HG03139 (cell line): ENCODE data around the gene MED12L.

Source experiments
- ATAC-seq: cut with Tn5 transposase; IDR thresholded peaks from one replicate; pipeline ENCODE4 v1.9.1; 2021; ENCODE audit not compliant: unreplicated experiment

Gene MED12L

DNA sequence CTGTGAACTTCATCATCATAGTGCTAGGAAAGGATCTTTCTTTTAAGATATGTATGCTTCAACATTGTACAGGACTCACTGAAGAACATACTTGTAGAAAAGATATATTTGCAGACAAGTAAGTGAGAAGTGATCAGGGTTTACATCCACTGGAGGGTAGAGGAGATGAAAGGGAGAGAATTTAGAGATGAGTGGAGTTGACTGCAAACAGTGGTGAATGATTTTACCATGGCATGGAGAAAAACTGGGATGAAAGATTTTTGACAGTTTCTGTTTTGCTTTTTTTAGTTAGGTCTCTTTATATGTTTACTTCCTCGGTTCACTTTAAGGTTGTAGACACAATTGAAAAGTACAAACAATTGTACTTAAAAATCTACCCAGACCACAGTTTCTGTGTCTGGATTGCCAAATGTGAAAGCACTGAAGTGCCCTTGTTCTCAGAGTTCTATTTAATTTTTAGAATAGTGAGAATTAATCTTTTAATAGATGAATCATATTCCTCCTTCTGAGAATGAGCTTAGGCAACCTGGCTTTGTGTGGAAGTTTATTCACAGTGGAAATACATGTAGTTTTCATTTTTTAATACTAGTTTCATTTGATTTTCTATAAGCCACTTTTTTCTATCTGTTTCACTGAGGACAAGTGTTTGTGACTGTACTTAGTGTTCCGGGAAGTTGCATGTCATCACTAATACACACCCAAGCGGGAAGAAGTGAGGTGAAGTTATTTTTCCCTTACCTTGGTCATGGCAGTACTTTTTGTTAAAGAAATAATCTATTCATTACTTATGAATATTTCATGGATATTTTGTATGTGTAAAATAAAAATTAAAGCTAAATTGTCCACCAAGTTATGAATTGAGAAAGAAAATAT is 119.3 kb downstream of the MED12L start:
- no peak for ATAC-seq

DNA sequence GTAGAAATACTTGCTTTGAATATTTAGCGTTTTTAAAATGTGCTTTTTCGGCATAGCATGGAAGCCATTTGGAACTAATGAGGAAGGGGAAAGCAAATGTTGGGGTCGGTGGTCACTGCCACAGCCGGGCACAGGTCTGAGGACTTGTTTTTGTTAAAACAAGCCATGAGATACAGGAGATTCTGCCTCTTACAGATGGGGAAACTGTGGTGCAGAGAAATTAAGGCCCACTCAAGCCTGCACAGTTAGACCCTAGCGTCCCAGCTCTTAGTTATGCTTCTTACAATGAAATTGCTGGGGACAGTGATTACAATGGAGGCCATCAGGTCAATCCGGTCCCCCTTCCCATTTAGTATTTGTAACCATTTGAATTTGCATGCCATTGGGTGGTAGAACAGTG is 120.0 kb downstream of the MED12L start:
- ATAC-seq, result no peak

GRCh38 chr3:151206201-151206600 is 120.7 kb downstream of the MED12L start:
- ATAC-seq, result no peak

- no peak for ATAC-seq
These were observed 124.2 kb downstream of the MED12L start for GRCh38 chr3:151209654-151210053.

GRCh38 chr3:151210676-151211381 is 125.4 kb downstream of the MED12L start:
- no peak for ATAC-seq

DNA sequence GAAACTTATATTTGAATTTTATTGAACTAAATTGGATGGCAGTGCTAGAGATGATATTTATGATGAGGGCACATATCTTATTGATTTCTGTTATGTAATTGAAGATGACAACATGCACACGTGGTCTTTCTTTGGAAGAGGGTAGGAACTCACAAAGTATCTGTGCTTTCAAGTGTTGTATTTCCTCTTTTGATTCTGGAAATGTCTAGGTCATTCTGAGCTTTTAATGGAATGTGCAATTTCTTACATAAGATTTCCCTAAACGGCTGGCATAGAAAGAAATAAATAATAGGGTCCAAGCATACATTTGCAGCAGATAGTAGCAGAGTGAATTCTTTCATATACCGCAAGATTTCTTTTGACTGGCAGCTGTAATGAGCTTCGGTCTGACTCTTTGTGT is 127.7 kb downstream of the MED12L start:
- ATAC-seq, result no peak

DNA sequence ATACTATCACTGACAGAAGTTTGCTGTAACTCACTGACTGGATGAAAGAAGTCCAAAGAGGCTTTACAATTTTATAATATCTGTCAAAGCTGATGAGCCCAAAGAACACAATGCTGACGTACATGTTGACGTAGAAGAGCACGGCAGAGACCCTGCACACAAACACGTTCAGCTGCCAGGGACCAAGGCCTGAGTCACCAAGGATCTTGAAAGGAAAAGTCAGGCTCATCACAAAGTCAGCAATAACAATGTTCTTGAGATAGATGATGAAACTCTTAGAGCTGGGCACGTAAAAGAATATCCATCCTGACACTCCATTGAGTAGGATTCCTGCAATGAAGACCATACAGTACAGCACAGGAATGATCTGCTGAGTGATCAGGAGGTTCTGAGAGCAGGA is 128.4 kb downstream of the MED12L start:
- ATAC-seq, result no peak

GRCh38 chr3:151214459-151214858 is 129.0 kb downstream of the MED12L start:
- no peak for ATAC-seq

DNA sequence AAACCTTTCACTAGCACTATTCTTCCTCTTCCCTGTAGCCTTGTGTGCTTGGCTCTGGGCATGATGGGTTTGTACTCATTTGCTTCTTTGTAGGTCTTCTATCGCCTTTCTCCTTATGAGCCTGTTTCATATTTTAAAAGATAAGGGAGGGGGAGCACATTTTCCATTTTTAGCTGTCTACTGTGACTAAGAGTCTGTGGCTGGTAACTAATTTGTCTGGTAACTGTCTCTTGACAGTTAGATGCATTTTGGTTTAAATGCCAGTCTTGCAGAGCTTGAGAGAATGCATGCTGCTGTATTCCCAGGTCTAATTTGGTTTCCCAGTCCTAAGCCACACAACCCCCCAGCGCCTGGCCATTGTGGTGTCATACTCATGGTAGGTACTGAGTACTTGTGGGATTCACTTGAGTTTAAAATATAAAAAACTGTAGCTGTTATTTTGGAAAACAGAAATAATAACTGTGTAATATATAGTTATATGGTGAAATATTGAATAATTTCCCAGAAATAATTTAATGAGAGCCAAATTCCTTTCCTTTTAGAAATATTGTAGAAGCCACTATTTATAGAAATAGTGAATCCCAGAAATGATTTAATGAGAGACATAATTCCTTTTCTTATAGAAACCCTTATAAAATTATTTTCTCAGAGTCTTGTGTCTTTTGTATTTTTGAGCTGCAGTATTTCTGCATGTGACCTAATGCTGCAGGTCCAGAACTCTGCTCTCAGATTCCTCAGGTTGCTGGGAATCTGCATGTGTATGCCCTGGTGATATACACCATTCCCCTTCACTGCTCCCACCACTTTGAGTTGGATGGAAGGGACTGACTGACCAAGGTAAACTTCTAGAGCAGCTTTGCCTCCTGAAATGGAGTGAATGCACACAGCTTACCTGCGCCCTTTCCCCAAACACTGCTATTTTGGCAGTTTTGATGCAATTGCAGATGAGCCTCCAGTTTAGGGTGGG is 131.5 kb downstream of the MED12L start:
- ATAC-seq, result no peak

GRCh38 chr3:151218136-151218535 is 132.7 kb downstream of the MED12L start:
- ATAC-seq, result no peak

DNA sequence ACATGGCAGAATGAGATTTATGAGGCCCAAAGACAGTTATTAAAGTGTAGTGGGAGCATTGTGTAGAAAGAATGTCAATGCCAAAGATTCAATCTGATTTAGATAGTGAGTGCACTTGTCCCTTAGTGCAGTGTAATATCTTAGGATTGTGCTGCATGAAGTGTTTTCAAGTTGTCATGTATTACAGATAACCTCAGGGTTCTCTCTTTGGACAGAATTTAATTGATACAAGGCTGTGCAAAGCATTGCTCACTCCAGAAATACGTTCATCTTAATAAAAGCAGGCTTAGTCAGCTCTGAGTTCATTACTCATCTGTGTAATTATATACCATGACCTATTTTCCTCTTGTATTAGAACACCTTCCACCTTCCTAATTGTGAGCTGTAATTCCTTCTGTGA is 133.6 kb downstream of the MED12L start:
- no peak for ATAC-seq

DNA sequence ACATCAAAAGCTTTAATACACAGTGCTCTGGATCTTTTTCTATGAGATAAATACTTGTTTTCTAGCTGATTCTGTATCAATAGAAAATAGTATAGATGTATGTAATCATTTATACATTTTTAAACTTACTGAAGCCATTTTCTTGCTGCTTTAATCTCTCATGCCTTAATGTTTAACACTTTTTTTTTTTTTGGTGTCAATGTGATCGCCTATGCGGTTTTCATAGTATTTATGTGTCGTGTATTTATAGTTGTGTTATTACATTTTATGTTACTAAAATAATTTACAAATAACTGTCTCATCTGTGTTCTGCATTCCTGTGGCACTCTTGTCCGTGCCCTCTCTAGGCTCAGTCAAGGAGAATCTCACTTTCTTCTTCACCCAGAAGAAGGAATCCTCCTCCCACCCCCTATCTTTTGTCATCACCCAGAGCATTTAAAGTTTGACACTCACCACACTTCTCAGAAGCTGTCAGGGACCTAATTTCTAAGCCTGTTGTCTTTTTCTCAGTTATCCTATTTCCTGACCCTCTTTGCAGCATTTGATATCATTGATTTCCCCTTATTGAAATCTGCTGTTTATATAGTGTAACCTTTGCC is 138.9 kb downstream of the MED12L start:
- ATAC-seq, result no peak

DNA sequence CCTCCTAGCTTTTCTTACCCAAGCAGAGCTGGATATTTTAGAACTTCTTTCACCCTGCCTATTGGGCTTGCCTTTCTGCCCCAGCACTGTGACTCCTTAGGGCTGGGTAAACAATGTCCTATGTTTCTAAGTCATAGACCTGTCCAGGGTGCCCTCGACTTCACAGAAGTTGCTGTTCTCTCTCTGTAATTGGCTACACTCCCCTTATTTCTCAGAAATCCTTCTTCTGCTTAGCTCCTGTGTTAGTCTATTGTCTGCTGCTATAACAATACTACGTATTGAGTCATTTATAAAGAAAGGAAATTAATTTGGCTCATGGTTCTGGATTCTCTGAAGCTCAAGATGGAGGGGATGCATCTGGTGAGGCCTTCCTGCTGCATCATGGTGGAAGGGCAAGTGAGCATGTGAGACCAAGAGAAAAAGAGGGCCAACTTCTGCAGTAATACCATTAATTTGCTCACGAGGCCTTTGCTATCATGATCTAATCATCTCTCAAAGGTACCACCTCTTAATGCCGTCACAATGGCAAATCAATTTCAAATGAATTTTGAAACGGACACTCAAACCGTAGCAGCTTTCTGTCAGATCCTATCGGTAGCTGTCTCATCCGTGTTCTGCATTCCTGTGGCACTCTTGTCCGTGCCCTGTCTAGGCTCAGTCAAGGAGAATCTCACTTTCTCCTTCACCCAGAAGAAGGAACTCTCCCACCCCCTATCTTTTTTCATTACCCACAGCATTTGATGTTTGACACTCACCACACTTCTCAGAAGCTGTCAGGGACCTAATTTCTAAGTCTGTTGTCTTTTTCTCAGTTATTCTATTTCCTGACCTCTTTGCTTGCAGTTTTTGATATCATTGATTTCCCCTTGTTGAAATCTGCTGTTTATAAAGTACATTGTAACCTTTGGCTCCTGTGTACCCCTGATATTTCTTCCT is 139.8 kb downstream of the MED12L start:
- ATAC-seq, result no peak

DNA sequence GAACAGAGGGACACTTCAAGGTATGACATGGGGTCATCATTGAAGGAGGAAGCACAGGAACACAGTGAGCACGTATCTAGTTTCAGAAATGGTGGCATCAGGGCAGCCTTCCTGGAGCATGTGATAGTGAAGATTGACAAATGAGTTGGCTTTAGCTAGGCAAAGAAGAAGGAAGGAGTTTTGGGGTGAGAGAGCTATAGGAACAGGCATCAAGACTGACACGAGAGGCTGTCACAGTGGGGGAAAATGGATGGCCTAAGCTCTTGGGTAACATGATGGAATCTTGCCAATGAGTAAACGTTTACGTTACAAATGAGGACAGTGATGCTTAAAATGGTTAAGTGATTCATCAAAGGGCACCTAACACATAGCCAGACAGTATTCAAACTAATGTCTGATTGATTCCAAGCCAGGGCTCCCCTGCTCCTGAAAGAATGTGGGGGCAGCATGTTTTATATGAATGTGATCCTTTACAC is 140.7 kb downstream of the MED12L start:
- no peak for ATAC-seq

DNA sequence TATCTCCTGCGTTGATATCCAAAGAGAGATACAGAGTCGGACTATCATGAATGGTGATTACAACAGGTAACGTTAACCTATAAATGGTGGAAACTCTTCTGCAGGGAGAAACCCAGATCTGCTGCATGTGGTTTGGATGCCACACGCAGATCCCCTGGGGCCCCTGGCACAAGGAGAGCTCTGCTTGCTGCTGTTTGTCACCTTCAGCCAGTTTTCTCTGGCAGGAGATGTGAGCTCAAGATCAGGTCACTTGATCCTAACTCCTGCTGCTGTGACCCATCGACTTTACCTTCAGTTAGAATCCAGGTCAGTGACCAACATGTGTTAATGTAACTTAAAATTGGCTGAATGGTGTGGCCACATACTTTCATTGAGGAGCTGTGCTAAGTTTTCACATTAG is 141.4 kb downstream of the MED12L start:
- ATAC-seq, result no peak

DNA sequence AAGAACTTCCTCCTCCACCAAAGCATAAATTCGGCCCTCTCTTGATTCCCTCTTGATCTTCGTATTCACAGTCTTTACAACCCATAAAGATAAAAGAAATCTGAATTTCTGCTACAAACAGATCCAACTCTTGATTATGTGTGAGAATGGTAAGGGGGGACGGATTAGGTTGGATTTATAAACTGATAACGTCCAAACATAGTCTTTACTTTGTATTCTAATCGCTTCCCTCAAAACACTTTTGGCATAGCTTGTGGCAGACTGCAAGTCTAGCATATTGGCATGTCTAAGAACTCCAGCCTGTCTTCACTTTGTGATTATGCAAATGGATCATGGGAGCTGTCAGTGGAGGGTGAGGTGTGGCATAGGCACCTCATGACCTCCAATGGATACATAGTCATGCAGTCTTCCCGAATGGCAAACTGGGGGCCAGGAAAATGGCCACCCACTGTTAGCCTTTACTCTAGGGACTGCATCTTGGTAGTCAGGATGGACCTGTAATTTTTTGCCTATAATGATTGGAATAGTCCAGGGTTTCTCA is 141.9 kb downstream of the MED12L start:
- ATAC-seq, result peak; percentile 37

- peak; percentile 87 for ATAC-seq
These were observed 142.6 kb downstream of the MED12L start for GRCh38 chr3:151227807-151228665.

GRCh38 chr3:151228666-151229040 is 143.2 kb downstream of the MED12L start:
- no peak for ATAC-seq
